Stimulated activated CD8-positive, alpha-beta memory T cell treated with anti-CD3 and anti-CD28 coated beads, Interleukin-2, amount 100 ng/mL, for 48 hours (primary cell): Measurements from ENCODE around the gene CDK4.

Experiments used
- DNase-seq, 2 donors: peaks; one replicate each; pipeline ENCODE4 v3.0.0-alpha.2; 2020; ENCODE audit warnings: low read depth in 2 of 2

CDK4 gene

GRCh38 chr12:57712701-57713100 is 39.4 kb downstream of the CDK4 start:
- no peak for DNase-seq

DNA sequence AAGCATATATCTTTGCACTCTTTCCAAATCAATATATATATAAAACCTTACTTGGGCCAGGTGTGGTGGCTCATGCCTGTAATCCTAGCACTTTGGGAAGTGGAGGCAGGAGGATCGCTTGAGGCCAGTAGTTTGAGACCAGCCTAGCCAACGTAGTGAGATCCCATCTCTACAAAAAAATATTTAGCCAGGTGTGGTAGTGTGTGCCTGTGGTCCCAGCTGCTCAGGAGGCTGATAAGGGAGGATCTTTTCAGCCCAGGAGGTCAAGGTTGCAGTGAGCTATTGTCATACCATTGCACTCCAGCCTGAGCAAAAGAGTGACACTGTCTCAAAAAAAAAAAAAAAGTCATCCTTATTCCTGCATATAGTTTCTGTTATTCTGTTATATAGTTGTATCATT is 43.8 kb downstream of the CDK4 start:
- DNase-seq = no peak

DNA sequence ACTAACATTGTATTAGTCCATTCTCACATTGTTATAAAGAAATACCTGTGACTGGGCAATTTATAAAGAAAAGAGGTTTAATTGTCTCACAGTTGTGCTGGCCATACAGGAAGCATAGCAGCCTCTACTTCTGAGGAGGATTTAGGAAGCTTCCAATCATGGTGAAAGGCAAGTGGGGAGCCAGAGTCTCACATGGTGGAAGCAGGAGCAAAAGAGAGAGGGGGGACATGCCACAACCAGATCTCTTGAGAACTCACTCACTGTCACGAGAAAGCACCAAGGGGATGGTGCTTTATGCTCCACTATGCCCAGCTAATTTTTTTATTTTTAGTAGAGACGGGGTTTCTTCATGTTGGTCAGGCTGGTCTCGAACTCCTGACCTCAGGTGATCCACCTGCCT is 44.9 kb downstream of the CDK4 start:
- no peak for DNase-seq

DNA sequence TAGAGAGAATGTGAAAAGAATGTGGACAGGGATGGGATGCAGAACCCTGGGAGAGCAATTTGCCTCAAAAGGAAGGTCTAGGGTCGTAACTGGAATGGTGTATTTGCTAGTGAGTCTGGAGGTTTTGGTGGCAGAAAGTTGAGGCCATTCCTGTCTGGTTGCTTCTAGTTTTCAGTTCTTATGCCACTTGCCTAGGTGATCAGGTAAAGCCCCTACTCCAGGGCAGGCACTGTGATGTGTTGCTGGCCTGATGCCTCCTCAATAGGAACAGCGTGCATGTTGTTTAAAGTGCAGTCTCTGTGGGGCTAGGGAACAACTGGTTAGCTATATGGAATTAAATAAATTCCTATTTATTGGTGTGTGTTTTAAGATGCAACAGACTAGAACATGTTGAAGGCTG is 51.8 kb downstream of the CDK4 start:
- no peak for DNase-seq

DNA sequence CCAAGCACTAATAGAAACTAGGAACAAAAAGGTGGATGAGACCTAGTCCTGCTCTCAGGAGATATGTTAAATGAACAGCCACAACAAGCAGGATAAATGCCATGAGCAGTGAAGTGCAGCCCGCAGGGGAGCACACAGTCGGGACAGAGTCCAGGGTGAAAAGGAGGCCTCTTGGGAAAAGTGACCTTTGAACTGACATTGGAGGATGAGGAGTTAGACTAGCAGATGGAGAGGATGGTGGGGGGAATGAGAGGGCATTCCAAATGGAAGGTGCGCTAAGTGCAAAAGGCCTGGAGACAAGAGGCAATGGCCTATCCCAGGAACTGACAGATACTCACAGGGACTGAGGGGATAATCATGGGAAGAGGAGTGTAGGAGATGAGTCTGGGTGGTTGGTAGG is 53.7 kb downstream of the CDK4 start:
- DNase-seq = no peak
